ENCODE results near the gene UBD.

The UBD gene

GRCh38 chr6:29519291-29520010 is 40.1 kb downstream of the UBD start:
- no peaks in the 10 kb centered on the region for H3K9me3 Mint-ChIP-seq (ENCODE audit: low read depth)

GRCh38 chr6:29517728-29518440 is 41.6 kb downstream of the UBD start:
- no peaks in the 10 kb centered on the region for H3K36me3 Mint-ChIP-seq
- no peaks in the 10 kb centered on the region for H3K9me3 Mint-ChIP-seq (ENCODE audit: low read depth)
- no peak overlapping the region for H3K4me3 Mint-ChIP-seq
- H3K27ac Mint-ChIP-seq: no peak overlapping the region
- peaks cover 7% of the 10 kb centered on the region for H3K4me1 Mint-ChIP-seq (ENCODE audit: low read depth)
- H3K27me3 Mint-ChIP-seq: peaks cover 9% of the 10 kb centered on the region

More at GRCh38 chr6:29519291-29520010, 40.1 kb downstream of the UBD start:
- H3K27me3 Mint-ChIP-seq: peaks cover 7% of the 10 kb centered on the region
- H3K4me3 Mint-ChIP-seq: no peak overlapping the region
- H3K36me3 Mint-ChIP-seq: no peaks in the 10 kb centered on the region
- no peak overlapping the region for H3K27ac Mint-ChIP-seq
- peaks cover 7% of the 10 kb centered on the region for H3K4me1 Mint-ChIP-seq (ENCODE audit: low read depth)

GRCh38 chr6:29517245-29517644 is 42.3 kb downstream of the UBD start:
- H3K9me3 Mint-ChIP-seq (ENCODE audit: low read depth): no peaks in the 10 kb centered on the region
- H3K4me1 Mint-ChIP-seq (ENCODE audit: low read depth): peaks cover 7% of the 10 kb centered on the region
- H3K27ac Mint-ChIP-seq: no peak overlapping the region
- H3K36me3 Mint-ChIP-seq: no peaks in the 10 kb centered on the region
- H3K4me3 Mint-ChIP-seq: no peak overlapping the region
- peaks cover 7% of the 10 kb centered on the region for H3K27me3 Mint-ChIP-seq

DNA sequence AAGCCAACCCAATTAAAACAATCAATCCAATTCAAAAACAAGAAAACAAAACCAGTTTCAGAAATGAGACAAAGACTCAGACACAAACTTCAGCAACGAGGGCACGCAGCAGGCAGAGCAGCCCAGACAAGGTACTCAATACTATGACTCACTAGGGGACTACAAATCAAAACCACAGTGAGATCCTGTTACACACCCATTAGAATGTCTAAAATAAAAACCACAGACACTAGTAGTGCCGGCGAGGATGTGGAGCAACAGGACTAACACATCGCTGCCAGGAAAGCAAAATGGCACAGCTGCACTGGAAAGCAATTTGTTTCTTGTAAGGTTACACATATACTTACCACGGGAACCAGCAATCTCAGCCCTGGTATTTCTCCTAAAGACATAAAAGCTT is 43.4 kb downstream of the UBD start:
- Mint-ChIP-seq H3K36me3 (no peaks in the 10 kb centered on the region), H3K4me1 (ENCODE audit: low read depth) (peaks cover 7% of the 10 kb centered on the region), H3K27me3 (peaks cover 7% of the 10 kb centered on the region), H3K27ac (no peak overlapping the region), H3K4me3 (no peak overlapping the region), H3K9me3 (ENCODE audit: low read depth) (no peaks in the 10 kb centered on the region)

DNA sequence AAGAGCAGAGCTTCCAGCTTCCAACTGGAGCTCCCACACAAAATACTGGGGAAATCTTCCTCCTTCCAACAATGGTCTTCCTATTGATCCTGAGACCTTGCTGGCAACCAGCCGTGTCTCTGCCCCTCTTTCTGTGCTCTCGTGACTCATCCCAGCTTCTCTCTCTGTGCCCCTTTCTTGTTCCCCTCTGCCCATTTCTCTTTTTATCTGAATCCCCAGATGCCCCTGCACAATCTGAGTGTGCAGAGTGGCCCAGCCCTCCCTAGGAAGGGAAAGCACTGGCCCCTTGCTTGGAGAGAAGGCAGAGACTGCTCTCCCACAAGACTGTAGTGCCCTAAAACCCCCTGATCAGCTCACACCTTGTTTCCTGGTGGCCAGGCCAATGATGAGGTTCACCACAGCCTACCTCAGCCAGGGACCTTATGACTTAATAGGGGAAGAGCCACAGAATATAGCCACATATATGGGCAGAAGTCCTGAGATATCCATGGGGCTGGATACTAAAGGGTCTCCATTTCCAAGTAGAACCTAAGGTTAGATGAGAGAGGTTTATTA is 48.7 kb downstream of the UBD start:
- H3K4me1 Mint-ChIP-seq (ENCODE audit: low read depth): peaks cover 2% of the 10 kb centered on the region
- no peaks in the 10 kb centered on the region for H3K9me3 Mint-ChIP-seq (ENCODE audit: low read depth)
- H3K36me3 Mint-ChIP-seq: no peaks in the 10 kb centered on the region
- peaks cover 5% of the 10 kb centered on the region for H3K27me3 Mint-ChIP-seq
- no peak overlapping the region for H3K27ac Mint-ChIP-seq
- H3K4me3 Mint-ChIP-seq: no peak overlapping the region

DNA sequence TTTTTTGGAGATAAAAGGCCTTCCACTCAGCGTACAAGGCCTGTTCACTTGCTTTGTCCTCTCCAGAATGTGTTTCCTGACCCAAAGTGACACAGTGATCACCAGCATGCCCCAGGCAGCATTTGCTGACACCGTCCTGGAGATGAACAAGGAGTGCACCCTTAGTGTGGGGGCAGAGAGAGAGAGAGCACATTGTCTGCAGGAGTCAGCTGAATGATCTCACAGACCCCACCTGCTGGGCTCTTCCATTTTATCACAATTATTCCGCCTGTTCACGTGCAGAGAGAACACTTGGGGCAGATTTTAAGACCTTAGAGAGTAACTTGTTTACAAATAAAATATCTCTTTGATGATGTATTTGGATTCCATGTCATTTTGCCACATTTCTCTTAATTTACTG is 49.3 kb downstream of the UBD start:
- Mint-ChIP-seq H3K27ac (no peak overlapping the region), H3K4me1 (ENCODE audit: low read depth) (peaks cover 2% of the 10 kb centered on the region), H3K9me3 (ENCODE audit: low read depth) (no peaks in the 10 kb centered on the region), H3K27me3 (peaks cover 5% of the 10 kb centered on the region), H3K36me3 (no peaks in the 10 kb centered on the region), H3K4me3 (no peak overlapping the region)

GRCh38 chr6:29509711-29510110 is 49.8 kb downstream of the UBD start:
- H3K27me3 Mint-ChIP-seq: peaks cover 3% of the 10 kb centered on the region
- H3K27ac Mint-ChIP-seq: no peak overlapping the region
- no peaks in the 10 kb centered on the region for H3K36me3 Mint-ChIP-seq
- H3K4me3 Mint-ChIP-seq: no peak overlapping the region
- H3K9me3 Mint-ChIP-seq (ENCODE audit: low read depth): no peaks in the 10 kb centered on the region
- no peaks in the 10 kb centered on the region for H3K4me1 Mint-ChIP-seq (ENCODE audit: low read depth)

DNA sequence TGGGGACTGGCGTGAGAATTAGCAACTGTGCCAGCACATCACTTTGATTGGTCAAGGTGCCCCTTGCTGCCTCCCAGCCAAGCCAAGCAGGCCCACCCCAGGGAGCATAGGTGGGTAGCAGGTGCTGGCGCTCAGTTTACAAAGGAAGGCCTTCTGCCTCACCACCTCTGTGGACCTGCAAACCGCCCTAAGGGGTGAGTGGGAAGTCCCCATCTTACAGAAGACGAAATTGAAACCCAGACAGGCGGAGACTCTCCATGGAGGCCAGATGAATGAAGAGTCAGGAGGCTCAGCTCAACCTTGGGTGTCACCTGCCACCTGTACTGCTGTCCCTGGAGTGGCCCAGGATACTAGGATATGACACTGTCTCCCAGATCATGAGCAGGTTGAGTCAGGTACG is 50.3 kb downstream of the UBD start:
- Mint-ChIP-seq H3K4me3 (no peak overlapping the region), H3K27ac (no peak overlapping the region), H3K27me3 (peaks cover 3% of the 10 kb centered on the region), H3K4me1 (ENCODE audit: low read depth) (no peaks in the 10 kb centered on the region), H3K9me3 (ENCODE audit: low read depth) (no peaks in the 10 kb centered on the region), H3K36me3 (no peaks in the 10 kb centered on the region)

DNA sequence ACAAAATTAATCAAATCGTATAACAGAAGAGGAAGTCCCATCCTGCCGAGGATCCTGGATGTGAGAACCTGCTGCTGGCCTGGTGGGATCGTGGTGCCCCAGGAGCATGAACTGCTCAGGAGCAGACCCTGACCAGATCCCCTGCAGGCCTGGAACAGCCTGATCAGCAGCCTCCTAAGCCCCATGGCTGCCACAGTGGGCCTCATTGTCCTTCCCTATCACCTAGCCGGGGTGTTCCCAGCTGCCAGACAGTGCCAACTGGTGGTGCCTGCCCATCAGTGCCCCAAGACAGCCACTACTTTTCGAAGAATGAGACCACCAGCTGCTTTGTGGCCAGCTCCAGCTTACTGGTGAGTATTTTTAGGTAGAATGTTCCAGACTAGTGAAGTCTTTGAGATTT is 52.2 kb downstream of the UBD start:
- Mint-ChIP-seq H3K27me3 (peaks cover 5% of the 10 kb centered on the region), H3K27ac (no peak overlapping the region), H3K36me3 (no peaks in the 10 kb centered on the region), H3K4me3 (no peak overlapping the region), H3K9me3 (ENCODE audit: low read depth) (no peaks in the 10 kb centered on the region), H3K4me1 (ENCODE audit: low read depth) (no peaks in the 10 kb centered on the region)

- H3K27ac Mint-ChIP-seq: no peak overlapping the region
- no peaks in the 10 kb centered on the region for H3K9me3 Mint-ChIP-seq (ENCODE audit: low read depth)
- H3K27me3 Mint-ChIP-seq: peaks cover 9% of the 10 kb centered on the region
- no peaks in the 10 kb centered on the region for H3K36me3 Mint-ChIP-seq
- no peak overlapping the region for H3K4me3 Mint-ChIP-seq
- no peaks in the 10 kb centered on the region for H3K4me1 Mint-ChIP-seq (ENCODE audit: low read depth)
Observed at GRCh38 chr6:29506446-29507067, 53.0 kb downstream of the UBD start.

DNA sequence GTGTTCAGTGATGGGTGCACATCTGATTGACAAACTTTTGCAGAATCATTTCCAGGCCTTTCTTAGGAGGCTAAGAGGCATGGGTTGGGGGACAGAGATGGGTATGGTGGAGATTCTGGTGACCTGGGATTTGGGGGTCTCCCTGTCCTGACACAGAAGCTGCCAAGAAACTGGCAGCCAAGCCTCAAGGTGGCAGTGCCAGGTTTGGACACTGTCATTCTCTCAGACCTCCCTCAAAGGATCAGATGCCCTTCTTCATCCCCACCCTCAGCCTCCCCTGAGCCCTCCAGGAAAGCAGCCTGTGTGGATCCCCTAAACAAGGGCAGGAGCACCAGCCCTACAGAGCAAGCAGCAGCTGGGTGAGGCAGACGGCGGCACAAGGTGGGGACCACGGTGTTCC is 53.7 kb downstream of the UBD start:
- Mint-ChIP-seq H3K4me1 (ENCODE audit: low read depth) (no peaks in the 10 kb centered on the region), H3K9me3 (ENCODE audit: low read depth) (no peaks in the 10 kb centered on the region), H3K36me3 (no peaks in the 10 kb centered on the region), H3K4me3 (no peak overlapping the region), H3K27me3 (peaks cover 10% of the 10 kb centered on the region), H3K27ac (no peak overlapping the region)

Data from activated naive CD8-positive, alpha-beta T cell (primary cell).